GDM1 (cell line): ENCODE results near the gene PDZD2.
"Not testable (repeated sequence)": the region's sequence is repeated elsewhere in the genome, so short reads cannot be mapped to it uniquely, and the experiment has no call there.

ENCODE experiments used
- DNase-seq: peaks from one replicate; lab custom pipeline; 2025; lab: John Stamatoyannopoulos, UW

The PDZD2 gene

GRCh38 chr5:31733371-31733770, 94.4 kb downstream of the PDZD2 start:
- no peak for DNase-seq

- DNase-seq = no peak
Observed at GRCh38 chr5:31736127-31736526, 97.2 kb downstream of the PDZD2 start.

GRCh38 chr5:31738199-31738598, 99.3 kb downstream of the PDZD2 start:
- DNase-seq = no peak

- DNase-seq = no peak
Observed at GRCh38 chr5:31741496-31741895, 102.6 kb downstream of the PDZD2 start.

- no peak for DNase-seq
Observed at GRCh38 chr5:31743678-31744077, 104.7 kb downstream of the PDZD2 start.

GRCh38 chr5:31748458-31749172, 109.7 kb downstream of the PDZD2 start:
- no peak for DNase-seq

- no peak for DNase-seq
Observed at GRCh38 chr5:31750215-31750614, 111.3 kb downstream of the PDZD2 start.

- DNase-seq = no peak
Observed at GRCh38 chr5:31751610-31752009, 112.7 kb downstream of the PDZD2 start.

- no peak for DNase-seq
Observed at GRCh38 chr5:31753700-31754357, 114.9 kb downstream of the PDZD2 start.

GRCh38 chr5:31754358-31754704, 115.4 kb downstream of the PDZD2 start:
- no peak for DNase-seq

- DNase-seq = no peak
Observed at GRCh38 chr5:31754741-31755675, 116.1 kb downstream of the PDZD2 start.

GRCh38 chr5:31755676-31756230, 116.8 kb downstream of the PDZD2 start:
- DNase-seq = no peak

GRCh38 chr5:31757806-31758205, 118.9 kb downstream of the PDZD2 start:
- no peak for DNase-seq

- no peak for DNase-seq
Observed at GRCh38 chr5:31758803-31759425, 120.0 kb downstream of the PDZD2 start.

GRCh38 chr5:31759925-31760324, 121.0 kb downstream of the PDZD2 start:
- no peak for DNase-seq

GRCh38 chr5:31761877-31762276, 122.9 kb downstream of the PDZD2 start:
- no peak for DNase-seq

- no peak for DNase-seq
Observed at GRCh38 chr5:31763424-31763823, 124.5 kb downstream of the PDZD2 start.

- not testable (repeated sequence) for DNase-seq
Observed at GRCh38 chr5:31764687-31765086, 125.8 kb downstream of the PDZD2 start.

- DNase-seq = no peak
Observed at GRCh38 chr5:31767335-31768031, 128.6 kb downstream of the PDZD2 start.

GRCh38 chr5:31768046-31768445, 129.1 kb downstream of the PDZD2 start:
- no peak for DNase-seq

GRCh38 chr5:31768784-31769183, 129.9 kb downstream of the PDZD2 start:
- no peak for DNase-seq
